ENCODE measurements around the gene MPP3. TPM values are rescaled to one million over a fixed set of nuclear protein-coding genes. Genes with fewer than 3 reads are reported as not detected.

MPP3 gene
- total and polyA plus RNA-seq, 2 of the 4 experiments (the other 2 are of a cell fraction): 5.7 to 11.9 TPM

GRCh38 chr17:43861960-43862359 is 29.0 kb upstream of the MPP3 start:
- no peak overlapping the region for H3K4me2 ChIP-seq (ENCODE audit: low read depth, low read length)
- DNase-seq: no peak
- H3K56ac ChIP-seq (ENCODE audit: extremely low read depth, insufficient read depth, low read length): no peak overlapping the region
- ChIA-PET CTCF (no interaction called here), POLR2A (ENCODE audit: unreplicated experiment) (no interaction called here)
- no peak overlapping the region for H2BK120ac ChIP-seq (ENCODE audit: low read depth, low read length)
- no peak overlapping the region for H2AK5ac ChIP-seq (ENCODE audit: low read depth, low read length)
- no TSS peak for BruUV-seq (replicated peaks)
- H3K27ac ChIP-seq (ENCODE audit: insufficient read depth, low read length): no peak overlapping the region
- H3K18ac ChIP-seq (ENCODE audit: low read depth, low read length): no peak overlapping the region
- no peak overlapping the region for H2AK9ac ChIP-seq (replicated peaks; ENCODE audit: low read depth, low read length, poor library complexity)
- H2AFZ ChIP-seq (replicated peaks; ENCODE audit: low read length, poor library complexity): no peak overlapping the region
- no peaks in the 10 kb centered on the region for H3K9me1 ChIP-seq (ENCODE audit: insufficient read depth, low read length)
- H4K8ac ChIP-seq (ENCODE audit: low read depth in 2 of 2, low read length in 2 of 2): no peak overlapping the region
- dilution Hi-C loops (cut with HindIII; ENCODE audit: low sequenced_read_pairs, unreplicated experiment) (no loop called here), intact Hi-C loops (cut with micrococcal nuclease) (no loop called here), in situ Hi-C loops (cut with MboI; ENCODE audit: low sequenced_read_pairs) (no loop called here)
- no peaks in the 10 kb centered on the region for H3K9me3 ChIP-seq (ENCODE audit: control insufficient read depth, insufficient read depth, low read length)
- H3K79me1 ChIP-seq (ENCODE audit: low read depth in 1 of 2, low read length in 2 of 2): no peaks in the 10 kb centered on the region
- no peak overlapping the region for H3K4ac ChIP-seq (ENCODE audit: low read depth, low read length)
- no peak overlapping the region for H4K91ac ChIP-seq (ENCODE audit: insufficient read depth, low read depth, low read length)
- H3K9ac ChIP-seq (ENCODE audit: low read depth, low read length): no peak overlapping the region
- WGBS, 2 experiments (ENCODE audit: extremely low coverage in 2 of 2, insufficient read length in 1 of 2): 50% methylated on average over 2 of the region's 9 CpGs; no CpG with 5 or more reads in 1 of the 2 experiments
- ATAC-seq (ENCODE audit: low read depth): no peak
- H3K23ac ChIP-seq (ENCODE audit: low read depth, low read length): no peak overlapping the region
- TF ChIP-seq BHLHE40 (IDR thresholded peaks at IDR 0.05; ENCODE audit: low read depth, low read length) (no peak), MAFK (IDR thresholded peaks at IDR 0.05; ENCODE audit: low read depth, low read length) (no peak), ELK1 (IDR thresholded peaks at IDR 0.05; ENCODE audit: borderline replicate concordance, low read depth, low read length) (no peak)
- no peaks in the 10 kb centered on the region for H4K20me1 ChIP-seq (ENCODE audit: insufficient read depth, low read length)
- H3K4me3 ChIP-seq (ENCODE audit: insufficient read depth, low read depth, low read length): no peak overlapping the region
- H3K4me1 ChIP-seq (ENCODE audit: control insufficient read depth, insufficient read depth, low read length): no peaks in the 10 kb centered on the region
- no peak overlapping the region for H2BK5ac ChIP-seq (ENCODE audit: low read depth, low read length, poor library complexity, severe bottlenecking)
- no peaks in the 10 kb centered on the region for H3K36me3 ChIP-seq (ENCODE audit: control insufficient read depth, insufficient read depth, low read length)
- H2BK20ac ChIP-seq (ENCODE audit: low read depth, low read length): no peak overlapping the region
- no peak overlapping the region for H3K14ac ChIP-seq (replicated peaks; ENCODE audit: low read depth, low read length)
- no peak overlapping the region for H2BK15ac ChIP-seq (ENCODE audit: low read depth, low read length)
- peaks cover 81% of the 10 kb centered on the region for H3K27me3 ChIP-seq (ENCODE audit: control insufficient read depth, insufficient read depth, low read length)
- H4K5ac ChIP-seq (ENCODE audit: low read depth, low read length): no peak overlapping the region
